GM21360 (cell line): Measurements from ENCODE around the gene COL4A2.
"Not testable (repeated sequence)": the region's sequence is repeated elsewhere in the genome, so short reads cannot be mapped to it uniquely, and the experiment has no call there.

Experiments
- ATAC-seq: cut with Tn5 transposase; IDR thresholded peaks from one replicate; pipeline ENCODE4 v1.9.1; 2021; ENCODE audit warnings: mild to moderate bottlenecking, moderate library complexity; ENCODE audit not compliant: unreplicated experiment

COL4A2 gene

GRCh38 chr13:110486880-110487279, 179.8 kb downstream of the COL4A2 start:
- ATAC-seq: not testable (repeated sequence)

GRCh38 chr13:110490009-110490770, 183.1 kb downstream of the COL4A2 start:
- ATAC-seq: no peak

- no peak for ATAC-seq
Measured at GRCh38 chr13:110491869-110492678, 185.0 kb downstream of the COL4A2 start.

- no peak for ATAC-seq
Measured at GRCh38 chr13:110492679-110493593, 185.9 kb downstream of the COL4A2 start.

DNA sequence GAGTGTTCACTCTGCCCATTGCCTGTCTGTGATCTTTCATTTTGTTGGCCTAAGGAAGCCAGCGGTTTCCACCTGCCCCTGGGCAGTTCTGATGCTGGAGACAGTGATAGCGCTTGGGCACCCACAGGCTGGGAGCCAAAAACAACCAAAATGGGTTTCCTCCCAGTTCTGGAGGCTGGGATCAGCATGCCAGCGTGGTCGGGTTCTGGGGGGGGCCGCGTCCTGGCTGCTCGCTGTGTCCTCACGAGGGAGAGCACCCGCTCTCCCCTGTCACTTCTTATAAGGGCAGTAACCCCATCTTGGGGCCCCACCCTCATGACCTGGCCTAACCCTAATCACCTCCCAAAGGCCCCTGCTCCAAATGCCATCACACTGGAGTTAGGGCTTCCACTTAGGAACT, 186.5 kb downstream of the COL4A2 start:
- no peak for ATAC-seq

DNA sequence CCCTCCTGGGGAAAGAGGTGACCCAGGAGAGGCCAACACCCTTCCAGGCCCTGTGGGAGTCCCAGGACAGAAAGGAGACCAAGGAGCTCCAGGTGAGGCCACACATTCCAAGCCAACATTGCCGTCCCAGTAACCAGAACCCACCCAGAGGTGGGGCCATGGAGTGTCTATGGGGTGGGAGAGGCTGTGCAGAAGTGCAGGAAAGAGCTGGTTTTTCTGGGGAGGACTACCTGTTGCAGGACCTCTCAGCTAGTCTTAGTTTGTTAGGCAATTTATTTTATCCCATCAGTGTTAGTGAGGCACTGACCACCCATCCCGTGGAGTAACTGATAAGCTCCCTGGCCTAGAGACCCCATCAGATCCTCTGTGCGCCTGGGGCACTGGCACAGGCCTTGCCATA, 188.3 kb downstream of the COL4A2 start:
- ATAC-seq: no peak

GRCh38 chr13:110495881-110496280, 188.8 kb downstream of the COL4A2 start:
- ATAC-seq: no peak

DNA sequence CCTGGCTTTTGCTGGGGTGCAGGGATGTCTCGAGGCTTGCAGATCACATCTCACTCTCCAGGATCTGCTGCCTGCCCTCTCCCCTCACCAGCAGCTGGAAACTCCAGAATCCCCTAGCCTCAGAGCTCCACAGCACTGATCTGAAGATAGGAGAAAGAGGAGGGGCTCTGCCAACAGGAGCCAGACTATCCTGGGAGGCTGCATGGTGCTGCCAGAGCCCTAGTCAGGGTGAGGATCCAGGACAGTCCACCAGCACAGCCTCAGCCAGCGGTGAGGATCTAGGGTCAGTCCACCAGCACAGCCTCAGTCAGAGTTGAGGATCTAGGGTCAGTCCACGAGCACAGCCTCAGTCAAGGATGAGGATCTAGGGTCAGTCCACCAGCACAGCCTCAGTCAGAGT, 189.2 kb downstream of the COL4A2 start:
- no peak for ATAC-seq

DNA sequence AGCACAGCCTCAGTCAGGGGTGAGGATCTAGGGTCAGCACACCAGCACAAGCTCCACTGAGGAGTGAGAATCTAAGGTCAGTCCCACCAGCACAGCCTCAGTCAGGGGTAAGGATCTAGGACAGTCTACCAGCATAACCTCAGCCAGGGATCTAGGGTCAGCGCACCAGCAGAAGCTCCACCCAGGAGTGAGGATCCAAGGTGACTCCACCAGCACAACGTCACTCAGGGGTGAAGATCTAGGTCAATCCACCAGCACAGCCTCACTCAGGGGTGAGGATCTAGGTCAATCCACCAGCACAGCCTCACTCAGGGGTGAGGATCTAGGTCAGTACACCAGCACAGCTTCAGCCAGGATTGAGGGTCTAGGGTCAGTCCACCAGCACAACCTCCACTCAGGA, 189.9 kb downstream of the COL4A2 start:
- no peak for ATAC-seq

DNA sequence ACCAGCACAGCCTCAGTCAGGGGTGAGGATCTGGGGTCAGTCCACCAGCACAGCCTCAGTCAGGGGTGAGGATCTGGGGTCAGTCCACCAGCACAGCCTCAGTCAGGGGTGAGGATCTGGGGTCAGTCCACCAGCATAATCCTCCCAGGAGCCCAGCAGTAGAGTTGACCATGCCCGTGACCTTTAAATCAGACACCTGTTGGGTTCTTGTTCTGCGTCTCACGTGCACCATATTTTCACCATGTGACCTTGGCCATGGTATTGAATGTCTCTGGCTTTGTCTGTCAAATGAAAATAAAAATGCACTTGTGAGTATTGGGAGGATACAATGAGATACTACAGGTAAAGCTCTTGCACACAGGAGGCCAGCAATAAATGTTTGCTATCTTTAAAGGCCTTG, 190.8 kb downstream of the COL4A2 start:
- ATAC-seq: not testable (repeated sequence)

- no peak for ATAC-seq
Measured at GRCh38 chr13:110498327-110498726, 191.2 kb downstream of the COL4A2 start.

DNA sequence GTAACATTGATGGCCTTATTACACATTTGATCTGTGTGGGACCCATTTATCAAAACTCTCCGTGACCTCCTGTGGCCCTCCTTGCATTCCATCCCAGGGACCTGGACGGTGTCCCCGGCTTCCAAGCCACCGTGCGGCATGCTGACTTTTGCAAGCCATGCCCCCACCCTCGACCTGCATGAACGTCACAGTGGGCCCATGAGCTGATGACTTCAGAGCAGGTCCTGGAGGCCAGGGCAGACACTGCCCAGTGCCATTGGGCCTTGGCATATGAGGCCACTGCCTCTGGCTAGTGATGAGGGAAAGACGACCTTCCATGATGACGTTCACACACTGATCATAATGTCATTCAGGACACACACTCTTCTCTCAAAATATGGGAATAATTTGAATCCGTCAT, 191.7 kb downstream of the COL4A2 start:
- no peak for ATAC-seq

GRCh38 chr13:110499621-110500281, 192.7 kb downstream of the COL4A2 start:
- ATAC-seq: no peak

- ATAC-seq: no peak
Measured at GRCh38 chr13:110500341-110500740, 193.3 kb downstream of the COL4A2 start.

GRCh38 chr13:110501188-110501587, 194.1 kb downstream of the COL4A2 start:
- no peak for ATAC-seq

GRCh38 chr13:110503037-110503901, 196.2 kb downstream of the COL4A2 start:
- no peak for ATAC-seq

- no peak for ATAC-seq
Measured at GRCh38 chr13:110503979-110504499, 197.0 kb downstream of the COL4A2 start.

DNA sequence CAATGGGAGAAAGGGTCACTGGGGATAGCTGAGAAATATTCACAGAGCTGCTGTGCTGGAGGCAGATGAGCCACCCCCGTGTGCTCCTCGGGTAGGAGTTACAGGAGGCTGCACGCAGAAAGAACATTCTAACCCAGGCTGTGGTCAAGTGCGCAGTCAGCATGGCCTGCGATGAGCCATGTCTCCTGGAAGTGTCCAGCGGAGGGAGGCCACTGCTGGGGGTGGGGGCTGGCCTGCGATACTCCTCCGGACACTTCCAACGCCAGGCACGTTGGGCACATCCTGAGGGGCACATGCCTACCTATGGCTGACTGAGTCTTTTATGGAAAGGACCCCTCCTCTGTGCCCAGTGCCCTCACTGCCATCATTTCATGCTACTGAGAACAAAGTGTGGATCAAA, 198.5 kb downstream of the COL4A2 start:
- no peak for ATAC-seq

GRCh38 chr13:110506396-110506795, 199.3 kb downstream of the COL4A2 start:
- ATAC-seq: no peak
